Mucosa of gallbladder (tissue), 1 donor: ENCODE data around the gene HYKK. TPM values are rescaled to one million over a fixed set of nuclear protein-coding genes. Genes with fewer than 3 reads are reported as not detected.
"Not testable (repeated sequence)": the region's sequence is repeated elsewhere in the genome, so short reads cannot be mapped to it uniquely, and the experiment has no call there.

Source experiments
- DNase-seq: peaks from one replicate; pipeline ENCODE4 v3.0.0-alpha.2; 2020; ENCODE audit warnings: low spot score
- total RNA-seq: library from RNA; stranded (reverse); gene quantifications from one replicate; pipeline ENCODE4 v1.2.1, GENCODE V29; 2021
- donor health status: DM: no; HTN: no; CAD: no.

The HYKK gene, protein sequence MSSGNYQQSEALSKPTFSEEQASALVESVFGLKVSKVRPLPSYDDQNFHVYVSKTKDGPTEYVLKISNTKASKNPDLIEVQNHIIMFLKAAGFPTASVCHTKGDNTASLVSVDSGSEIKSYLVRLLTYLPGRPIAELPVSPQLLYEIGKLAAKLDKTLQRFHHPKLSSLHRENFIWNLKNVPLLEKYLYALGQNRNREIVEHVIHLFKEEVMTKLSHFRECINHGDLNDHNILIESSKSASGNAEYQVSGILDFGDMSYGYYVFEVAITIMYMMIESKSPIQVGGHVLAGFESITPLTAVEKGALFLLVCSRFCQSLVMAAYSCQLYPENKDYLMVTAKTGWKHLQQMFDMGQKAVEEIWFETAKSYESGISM
- 5.9 TPM for total RNA-seq

GRCh38 chr15:78506971-78507830 is at the start of gene HYKK:
Gene HYKK (plus strand): TSS chr15:78507577. CDS start chr15:78513089, 5,512 bp downstream.
- peak; percentile 95 for DNase-seq

DNA sequence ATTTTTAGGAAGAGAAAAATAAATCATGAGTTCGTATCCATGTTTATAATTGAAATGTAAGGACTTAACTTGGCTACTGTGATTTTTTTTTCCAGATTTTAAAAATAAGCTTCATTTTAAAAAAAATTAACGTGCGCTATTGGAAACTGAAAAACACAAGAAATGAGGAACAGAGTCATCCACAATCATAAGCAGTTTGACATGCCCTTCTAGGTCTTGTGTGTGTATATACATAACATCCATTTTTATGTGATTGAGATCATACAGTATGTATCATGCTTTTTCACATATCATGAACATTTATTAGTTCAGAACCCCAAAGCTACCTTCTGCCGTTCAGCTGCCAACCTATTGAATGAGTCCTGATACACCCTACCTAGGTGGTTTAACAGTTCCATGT is 46.6 kb upstream of the HYKK start:
- no peak for DNase-seq

DNA sequence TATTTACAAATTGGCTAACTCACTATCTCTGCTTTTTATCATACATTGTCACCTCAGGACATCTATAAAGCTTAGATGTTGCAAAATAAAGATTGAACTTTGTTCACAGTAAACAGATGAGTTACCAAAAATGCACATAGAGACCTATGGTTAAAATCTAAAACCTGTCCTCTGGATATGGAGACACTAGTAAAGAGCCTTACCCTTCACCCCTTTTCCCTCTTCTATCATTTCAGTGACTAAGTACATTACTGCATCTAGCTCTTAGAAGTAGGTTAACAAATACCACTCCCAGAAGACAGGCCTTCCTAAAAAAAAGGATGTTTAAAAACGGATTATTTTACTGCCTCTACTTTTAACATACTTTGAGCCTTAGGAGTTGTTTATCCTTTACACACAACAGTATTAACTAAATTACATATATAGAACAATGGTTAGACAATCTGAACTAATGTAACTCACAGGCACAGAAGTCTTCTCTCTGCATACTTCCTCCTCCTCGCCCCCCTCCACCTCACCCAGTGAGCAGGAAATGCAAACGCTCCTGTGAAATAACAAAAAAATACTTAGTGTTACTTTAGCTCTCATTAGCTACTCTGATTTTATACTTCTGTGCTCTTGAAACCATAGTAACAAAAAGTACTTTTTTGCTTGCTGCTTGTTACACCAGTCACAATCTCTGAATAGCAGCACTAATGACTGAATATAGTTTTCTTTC is 46.0 kb upstream of the HYKK start:
- DNase-seq = no peak

DNA sequence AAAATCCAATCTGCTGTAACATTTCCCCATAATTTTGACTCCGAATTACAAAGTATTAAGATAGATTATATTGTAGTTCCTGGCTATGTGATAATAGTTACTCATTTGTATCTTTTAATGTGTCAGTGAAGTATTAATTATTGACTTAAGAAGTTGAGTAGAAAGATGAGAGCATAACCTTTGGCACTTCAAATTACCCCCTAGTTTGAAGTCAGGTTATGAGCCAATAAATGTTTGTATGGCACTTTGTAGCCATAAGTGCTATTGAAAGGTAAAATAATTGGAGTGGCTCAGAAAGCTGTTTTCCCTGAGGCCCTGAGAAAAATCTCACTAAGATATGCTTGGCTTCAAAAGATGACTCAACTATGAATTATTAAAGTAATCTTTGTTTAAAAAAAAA is 38.3 kb upstream of the HYKK start:
- no peak for DNase-seq

DNA sequence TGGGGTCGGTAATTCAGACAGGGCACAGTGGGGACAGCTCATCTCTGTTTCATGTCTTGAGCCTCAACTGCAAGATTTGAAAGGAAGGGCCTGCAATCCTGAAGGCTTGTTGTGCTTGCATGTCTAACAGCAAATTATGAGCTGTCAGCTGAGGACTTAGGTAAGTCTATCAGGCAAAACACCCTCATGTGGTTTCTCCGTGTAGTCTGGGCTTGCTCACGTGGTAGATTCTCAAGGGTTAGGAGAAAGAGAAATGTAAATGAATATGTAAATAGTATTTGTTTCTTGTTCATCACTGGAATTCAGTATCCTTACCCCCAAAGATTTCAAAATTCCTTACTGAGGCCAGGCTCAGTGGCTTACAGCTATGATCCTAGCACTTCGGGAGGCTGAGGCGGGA is 30.1 kb upstream of the HYKK start:
- no peak for DNase-seq

DNA sequence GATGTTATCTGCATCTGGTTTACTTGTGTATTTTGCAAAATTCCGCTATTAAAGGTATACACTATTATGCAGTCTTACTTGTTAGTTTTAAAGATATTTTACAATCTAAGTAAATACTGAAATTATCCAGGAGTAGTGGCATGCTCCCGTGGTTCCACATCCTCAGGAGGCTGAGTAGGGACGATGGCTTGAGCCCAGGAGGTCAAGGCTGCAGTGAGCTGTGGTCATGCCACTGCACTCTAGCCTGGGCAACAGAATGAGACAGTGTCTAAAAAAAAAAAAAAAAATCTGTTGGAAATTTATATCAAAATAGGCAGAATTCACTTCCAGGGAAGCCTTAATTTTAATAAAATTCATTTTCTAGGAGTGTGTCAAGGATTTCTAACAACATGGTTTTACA is 27.7 kb upstream of the HYKK start:
- DNase-seq = no peak

- DNase-seq = no peak
These were observed 25.5 kb upstream of the HYKK start for GRCh38 chr15:78481917-78482316.

GRCh38 chr15:78492872-78493271 is 14.5 kb upstream of the HYKK start:
- no peak for DNase-seq

DNA sequence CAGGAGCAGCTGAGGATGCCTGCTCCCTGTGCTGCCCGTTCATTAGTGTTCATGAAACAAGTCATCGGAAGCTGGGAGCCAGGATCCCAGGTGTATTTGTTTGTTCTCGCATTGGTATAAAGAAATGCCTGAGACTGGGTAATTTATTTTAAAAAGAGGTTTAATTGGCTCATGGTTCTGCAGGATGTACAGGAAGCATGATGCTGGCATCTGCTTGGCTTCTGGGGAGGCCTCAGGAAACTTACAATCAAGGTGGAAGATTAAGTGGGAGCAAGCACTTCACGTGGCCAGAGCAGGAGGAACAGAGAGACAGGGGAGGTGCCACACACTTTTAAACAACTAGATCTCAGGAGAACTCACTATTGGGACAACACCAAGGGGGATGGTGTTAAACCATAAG is 5.5 kb upstream of the HYKK start:
- no peak for DNase-seq

DNA sequence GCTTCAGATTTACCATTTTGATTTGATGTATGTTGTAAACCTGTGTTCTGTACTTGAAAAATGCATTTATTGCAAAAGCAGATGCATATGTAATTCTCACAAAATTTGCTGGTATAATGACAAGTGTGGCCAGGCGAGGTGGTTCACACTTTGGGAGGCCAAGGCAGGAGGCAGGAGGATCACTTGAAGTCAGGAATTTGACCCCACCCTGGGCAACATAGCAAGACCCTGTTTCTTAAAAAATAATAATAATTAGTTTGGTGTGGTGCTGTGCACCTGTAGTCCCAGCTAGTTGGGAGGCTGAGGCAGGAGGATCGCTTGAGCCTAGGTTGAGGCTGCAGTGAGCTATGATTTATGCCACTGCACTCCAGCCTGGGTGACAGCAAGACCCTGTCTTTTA is 4.7 kb upstream of the HYKK start:
- DNase-seq = no peak

DNA sequence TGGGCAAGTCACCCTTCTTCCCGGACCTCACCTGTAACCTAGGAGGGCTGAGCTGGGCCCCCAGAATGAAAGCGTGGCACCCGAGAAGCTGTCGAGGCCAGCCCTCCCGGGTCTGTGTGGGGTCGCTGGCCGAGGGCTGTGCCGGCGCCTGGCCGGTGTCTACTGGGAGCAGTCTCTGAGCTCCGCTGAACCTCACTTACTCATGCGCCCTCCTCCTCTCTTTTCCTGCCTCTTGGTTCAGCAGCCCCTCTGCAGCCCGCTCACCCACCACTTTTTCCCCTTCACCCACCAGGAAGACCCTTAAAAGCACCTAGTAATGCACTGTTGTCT is 419 bp downstream of the HYKK start:
- no peak for DNase-seq

DNA sequence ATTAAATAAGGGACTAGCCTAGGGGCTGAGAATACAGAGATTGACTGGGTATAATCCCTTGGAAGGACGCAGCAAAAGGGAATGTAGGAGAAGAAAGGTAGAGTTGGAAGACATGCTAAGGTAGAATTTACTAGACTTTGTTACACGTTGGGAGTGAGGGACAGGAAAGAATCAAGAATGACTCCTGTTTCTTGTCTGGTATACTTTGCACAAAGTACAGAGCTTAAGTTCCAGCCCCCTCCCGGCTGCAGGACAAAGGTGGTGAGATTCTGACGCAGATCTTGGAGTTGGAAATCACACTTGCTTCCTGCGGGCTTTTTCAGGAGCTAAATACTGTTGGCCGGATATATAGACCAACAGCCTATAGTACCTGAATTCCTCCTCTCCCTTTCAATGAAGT is 895 bp downstream of the HYKK start:
- DNase-seq = no peak

- DNase-seq = no peak
These were observed 2.4 kb downstream of the HYKK start for GRCh38 chr15:78509726-78510312.

DNA sequence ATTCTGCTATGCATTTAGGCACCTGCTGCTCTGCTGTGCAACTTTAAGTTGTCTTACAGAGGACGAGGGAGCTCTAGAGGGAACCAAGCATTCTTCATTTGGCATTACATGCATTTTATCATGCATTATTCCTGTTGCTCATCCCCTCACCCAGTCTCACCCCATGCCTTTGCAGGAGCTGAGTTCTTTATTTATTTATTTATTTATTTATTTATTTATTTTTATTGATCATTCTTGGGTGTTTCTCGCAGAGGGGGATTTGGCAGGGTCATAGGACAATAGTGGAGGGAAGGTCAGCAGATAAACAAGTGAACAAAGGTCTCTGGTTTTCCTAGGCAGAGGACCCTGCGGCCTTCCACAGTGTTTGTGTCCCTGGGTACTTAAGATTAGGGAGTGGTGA is 12.7 kb downstream of the HYKK start:
- DNase-seq = not testable (repeated sequence)

- no peak for DNase-seq
These were observed 16.9 kb downstream of the HYKK start for GRCh38 chr15:78524230-78524629.

DNA sequence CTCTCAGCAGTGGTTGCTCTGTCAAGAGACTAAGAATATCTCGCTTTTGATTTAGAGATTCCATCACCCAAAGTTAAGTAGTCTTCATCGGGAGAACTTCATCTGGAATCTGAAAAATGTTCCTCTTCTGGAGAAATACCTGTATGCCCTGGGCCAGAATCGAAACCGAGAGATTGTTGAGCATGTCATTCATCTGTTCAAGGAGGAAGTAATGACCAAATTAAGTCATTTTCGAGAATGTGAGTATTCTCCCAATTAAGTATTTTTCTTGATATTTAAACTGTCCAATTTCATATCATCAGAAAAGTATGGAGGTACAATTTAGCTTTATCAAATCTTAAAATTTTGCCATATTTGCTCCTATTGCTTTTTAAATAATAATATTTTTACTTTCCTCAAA is 19.9 kb downstream of the HYKK start:
- DNase-seq = no peak

- no peak for DNase-seq
These were observed 26.0 kb downstream of the HYKK start for GRCh38 chr15:78533331-78533730.

DNA sequence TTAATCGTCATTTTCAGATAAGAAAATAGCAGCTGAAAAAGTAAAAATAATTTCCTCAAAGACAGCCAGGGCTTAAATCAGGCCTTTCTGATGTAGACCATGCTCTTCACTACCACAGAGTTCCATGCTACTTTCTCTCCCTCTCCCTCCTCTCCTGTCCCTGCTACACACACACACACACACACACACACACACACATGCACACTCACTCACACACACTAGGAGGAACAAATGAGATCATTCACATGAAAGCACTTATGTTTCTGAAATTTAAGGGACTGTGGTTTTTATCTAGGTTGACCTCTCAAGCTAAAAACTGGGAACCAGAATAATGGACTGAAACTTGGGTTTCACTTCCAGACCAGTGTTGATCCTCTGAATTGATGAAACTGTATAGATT is 28.8 kb downstream of the HYKK start:
- DNase-seq = no peak

- DNase-seq = no peak
These were observed 30.0 kb downstream of the HYKK start for GRCh38 chr15:78537266-78537905.

DNA sequence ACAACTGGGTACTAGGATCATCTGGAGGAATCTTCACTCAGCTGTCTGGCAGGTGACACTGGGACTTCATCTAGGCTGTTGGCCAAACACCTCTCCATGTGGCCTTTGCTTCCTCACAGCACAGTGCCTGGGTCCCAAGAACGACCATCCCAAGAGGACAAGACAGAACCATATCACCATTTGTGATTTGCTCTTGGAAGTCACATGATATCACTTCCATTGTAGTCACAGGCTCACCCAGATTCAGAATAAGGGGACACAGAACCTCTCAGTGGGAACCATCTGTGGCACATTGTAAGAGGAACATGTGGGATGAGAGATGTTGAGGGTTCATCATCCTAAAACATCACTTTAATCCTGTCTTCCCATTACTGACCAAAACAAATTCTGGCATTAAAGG is 31.0 kb downstream of the HYKK start:
- DNase-seq = no peak

GRCh38 chr15:78539464-78540140 is 32.2 kb downstream of the HYKK start:
- DNase-seq = not testable (repeated sequence)
